Naive thymus-derived CD4-positive, alpha-beta T cell (primary cell): ENCODE data around the gene AMIGO2. TPM values are rescaled to one million over a fixed set of nuclear protein-coding genes. Genes with fewer than 3 reads are reported as not detected.
A peak's percentile ranks its signal among the peaks of the same experiment; 100 is the strongest.

Experiments used
- ATAC-seq: fragments of 150-1000 bp; cut with Tn5 transposase; 2 replicates; pipeline ENCODE4 v1.10.0; 2021; ENCODE audit warnings: mild to moderate bottlenecking, moderate library complexity
- CTCF ChIA-PET: fragments of 350-600 bp; sonication (Branson Sonifier 250); formaldehyde crosslinking; loops from one replicate; lab custom pipeline; 2021; ENCODE audit warnings: antibody characterized with exemption; lab: Charles Lee
- POLR2A ChIA-PET: fragments of 350-600 bp; sonication (Branson Sonifier 250); formaldehyde crosslinking; loops from one replicate; lab custom pipeline; 2021; ENCODE audit warnings: antibody characterized with exemption, inconsistent platforms; lab: Charles Lee
- DNase-seq, 9 donors: peaks; one replicate each; pipeline versions ENCODE4 v3.0.0 to v3.0.0-alpha.2; 2020 to 2022; ENCODE audit warnings: mixed read lengths in 1 of 9
- H3K27ac ChIP-seq: one replicate; pipeline ENCODE4 v1.7.0; 2013; ENCODE audit warnings: mild to moderate bottlenecking, low read depth, low read length, moderate library complexity
- H3K27me3 ChIP-seq, 2 donors: one replicate each; pipeline ENCODE4 v1.7.0; 2013; ENCODE audit warnings: low read length in 2 of 2, mild to moderate bottlenecking in 2 of 2, moderate library complexity in 2 of 2; ENCODE audit not compliant: control insufficient read depth in 2 of 2, insufficient read depth in 2 of 2
- H3K36me3 ChIP-seq, 3 experiments: 1 replicate in 2 of 3; 2 replicates in 1 of 3; pipeline ENCODE4 v1.7.0; 2013; ENCODE audit warnings: low read length in 3 of 3, mild to moderate bottlenecking in 3 of 3, moderate library complexity in 1 of 3; ENCODE audit not compliant: insufficient read depth in 3 of 3, control insufficient read depth in 2 of 3
- H3K4me1 ChIP-seq, 2 donors: one replicate each; pipeline ENCODE4 v1.7.0; 2013; ENCODE audit warnings: low read length in 2 of 2, mild to moderate bottlenecking in 2 of 2, moderate library complexity in 1 of 2; ENCODE audit not compliant: control insufficient read depth in 2 of 2, insufficient read depth in 2 of 2
- H3K4me3 ChIP-seq: 2 replicates; pipeline ENCODE4 v1.7.0; 2013; ENCODE audit warnings: mild to moderate bottlenecking, low read length
- H3K9me3 ChIP-seq, 3 experiments: 1 replicate in 2 of 3; 2 replicates in 1 of 3; pipeline ENCODE4 v1.7.0; 2013; ENCODE audit warnings: low read length in 3 of 3; ENCODE audit not compliant: control insufficient read depth in 2 of 3
- H3K27ac Mint-ChIP-seq, 9 donors: one replicate each; pipeline ENCODE4 v1.8.0; 2020 to 2022; ENCODE audit warnings: mixed read lengths in 9 of 9, mild to moderate bottlenecking in 8 of 9, moderate library complexity in 5 of 9, inconsistent platforms in 2 of 9
- H3K27me3 Mint-ChIP-seq, 5 donors: one replicate each; pipeline ENCODE4 v1.8.0; 2021 to 2022; ENCODE audit warnings: mixed read lengths in 5 of 5, mild to moderate bottlenecking in 1 of 5
- H3K36me3 Mint-ChIP-seq, 5 donors: one replicate each; pipeline ENCODE4 v1.8.0; 2020 to 2022; ENCODE audit warnings: mixed read lengths in 5 of 5, mild to moderate bottlenecking in 3 of 5, inconsistent platforms in 1 of 5
- H3K4me1 Mint-ChIP-seq, 7 donors: one replicate each; pipeline ENCODE4 v1.8.0; 2020 to 2022; ENCODE audit warnings: mixed read lengths in 7 of 7, mild to moderate bottlenecking in 3 of 7, inconsistent platforms in 1 of 7
- H3K4me3 Mint-ChIP-seq, 10 donors: one replicate each; pipeline ENCODE4 v1.8.0; 2020 to 2022; ENCODE audit warnings: mild to moderate bottlenecking in 10 of 10, mixed read lengths in 10 of 10, moderate library complexity in 6 of 10, inconsistent platforms in 2 of 10
- H3K9me3 Mint-ChIP-seq, 11 donors: one replicate each; pipeline ENCODE4 v1.8.0; 2020 to 2022; ENCODE audit warnings: mixed read lengths in 11 of 11, mild to moderate bottlenecking in 4 of 11, inconsistent platforms in 1 of 11, moderate library complexity in 1 of 11
- intact Hi-C, 2 donors: fragments of 100-400 bp; cut with micrococcal nuclease; formaldehyde crosslinking; loops; one replicate each; pipeline ENCODE4 v1.15.1; 2023
- polyA plus RNA-seq, 2 donors: library from polyadenylated mRNA; unstranded; fragments of 300-500 nt; fragmentation: Illumina TruSeq; gene quantifications; one replicate each; pipeline ENCODE4 v1.2.3, GENCODE V29; 2021
- total RNA-seq, 6 experiments: library from RNA in 5 of 6; stranded (reverse) in 5 of 6; gene quantifications; 1 replicate in 5 of 6; 2 replicates in 1 of 6; pipeline ENCODE4 v1.2.3 and lab custom pipeline; 2021 to 2026

AMIGO2 gene
- total and polyA plus RNA-seq, 7 experiments from 2014 or later, result 6.8 to 30.4 (median 13.4) TPM

DNA sequence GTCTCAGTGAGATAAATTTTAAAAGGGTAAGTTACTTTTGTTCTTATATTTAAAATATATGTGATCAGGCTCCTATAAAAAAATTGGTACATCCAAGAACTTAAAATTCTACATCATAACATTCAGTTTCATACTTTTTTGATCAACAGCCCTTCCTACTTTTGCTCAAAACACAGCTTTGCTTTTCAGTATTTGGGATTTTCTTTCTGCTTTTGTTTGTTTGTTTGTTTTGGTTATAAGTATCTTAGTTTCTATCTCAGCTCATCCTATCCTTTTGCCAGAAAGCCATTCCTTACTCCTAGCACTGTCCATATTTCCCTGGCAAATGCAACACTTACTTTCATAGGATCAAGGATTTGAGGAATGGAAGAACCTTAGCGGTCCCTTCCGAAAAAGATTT is 5.0 kb downstream of the AMIGO2 start:
- H3K27me3 ChIP-seq, result no peaks in the 10 kb centered on the region
- CTCF ChIA-PET, result interaction anchor here (1.0 kb wide), 2 partner anchors 69 to 232 kb away, joined by 3 to 4 read pairs; no protein-coding TSS in a partner anchor
- ATAC-seq (no peak), DNase-seq (no peak)
- POLR2A ChIA-PET, result interaction anchor here (0.7 to 1.6 kb wide), 3 partner anchors 44 to 171 kb away, joined by 3 to 4 read pairs (median 3); no protein-coding TSS in a partner anchor
- peaks cover 0 to 13% (median 4%) of the 10 kb centered on the region in 5 donors for H3K36me3 Mint-ChIP-seq
- no peak overlapping the region for H3K4me3 Mint-ChIP-seq
- H3K36me3 ChIP-seq, result no peaks in the 10 kb centered on the region
- H3K27ac Mint-ChIP-seq, result no peak overlapping the region
- no peak overlapping the region for H3K4me3 ChIP-seq
- peaks cover 17 to 45% (median 40%) of the 10 kb centered on the region in 7 donors for H3K4me1 Mint-ChIP-seq
- H3K9me3 ChIP-seq, result no peaks in the 10 kb centered on the region
- H3K27ac ChIP-seq, result no peak overlapping the region
- peaks cover 16 to 22% of the 10 kb centered on the region in 2 donors for H3K4me1 ChIP-seq
- no peaks in the 10 kb centered on the region for H3K9me3 Mint-ChIP-seq
- no peaks in the 10 kb centered on the region for H3K27me3 Mint-ChIP-seq
- intact Hi-C loops, result no loop called here

DNA sequence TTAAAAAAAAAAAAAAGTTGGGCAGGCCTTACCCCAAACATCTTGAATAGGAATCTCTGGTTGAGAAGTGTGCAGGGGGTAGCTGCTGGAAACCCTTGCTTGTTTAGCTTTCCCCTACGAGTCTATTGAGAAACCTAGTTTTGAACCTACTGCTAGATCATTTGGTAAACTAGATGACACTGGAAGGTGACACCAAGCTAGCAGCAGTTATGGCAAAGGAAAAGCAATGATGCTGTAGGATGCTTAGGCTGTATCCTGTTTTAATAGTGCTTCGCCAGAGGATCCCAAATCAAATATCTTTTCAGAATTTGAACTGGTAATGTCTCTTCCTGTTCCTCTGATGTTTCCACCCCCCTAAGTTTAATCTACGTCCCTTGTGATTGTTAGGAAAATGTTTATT is 5.8 kb downstream of the AMIGO2 start:
- H3K27me3 Mint-ChIP-seq, result no peaks in the 10 kb centered on the region
- H3K9me3 Mint-ChIP-seq, result no peaks in the 10 kb centered on the region
- peaks cover 0 to 13% (median under 1%) of the 10 kb centered on the region in 5 donors for H3K36me3 Mint-ChIP-seq
- H3K27ac Mint-ChIP-seq, result peak overlapping the region in 1 of 9 donors; percentile 21
- no peak for ATAC-seq
- ChIA-PET CTCF (interaction anchor here (0.6 to 1.0 kb wide), 4 partner anchors 69 to 1238 kb away, joined by 3 to 4 read pairs (median 3); no protein-coding TSS in a partner anchor), POLR2A (interaction anchor here (1.1 kb wide), 1 partner anchor 45 kb away, joined by 3 read pairs; no protein-coding TSS in a partner anchor)
- Histone ChIP-seq H3K4me3 (no peak overlapping the region), H3K36me3 (no peaks in the 10 kb centered on the region), H3K4me1 (peaks cover 15 to 22% of the 10 kb centered on the region in 2 donors), H3K9me3 (no peaks in the 10 kb centered on the region), H3K27ac (no peak overlapping the region), H3K27me3 (no peaks in the 10 kb centered on the region)
- intact Hi-C loops, result no loop called here
- DNase-seq, result no peak
- H3K4me1 Mint-ChIP-seq, result peaks cover 14 to 41% (median 34%) of the 10 kb centered on the region in 7 donors
- H3K4me3 Mint-ChIP-seq, result no peak overlapping the region

- Histone ChIP-seq H3K36me3 (no peaks in the 10 kb centered on the region), H3K4me3 (no peak overlapping the region), H3K27ac (no peak overlapping the region), H3K4me1 (no peaks in the 10 kb centered on the region), H3K9me3 (no peaks in the 10 kb centered on the region), H3K27me3 (no peaks in the 10 kb centered on the region)
- Mint-ChIP-seq H3K9me3 (peaks cover 0 to 2% (median 0%) of the 10 kb centered on the region in 11 donors), H3K27ac (peak overlapping the region in 2 of 9 donors; percentile 34 to 41), H3K27me3 (no peaks in the 10 kb centered on the region), H3K4me1 (peaks cover 4 to 17% (median 11%) of the 10 kb centered on the region in 7 donors), H3K36me3 (peaks cover 0 to 4% (median 0%) of the 10 kb centered on the region in 5 donors), H3K4me3 (no peak overlapping the region)
- ChIA-PET CTCF (interaction anchor here (0.6 to 3.1 kb wide), 8 partner anchors 8 to 236 kb away, joined by 3 to 11 read pairs (median 3); partner anchors contain the start of genes AMIGO2 and PCED1B), POLR2A (interaction anchor here (0.6 to 5.5 kb wide), 7 partner anchors 8 to 635 kb away, joined by 3 to 29 read pairs (median 3); partner anchors contain the start of genes AMIGO2, PCED1B and RPAP3)
- peak in 2 of 9 donors; percentile 16 to 33 for DNase-seq
- intact Hi-C loops, result no loop called here
- ATAC-seq, result peak; percentile 51
Observed at GRCh38 chr12:47071241-47071852, 8.4 kb downstream of the AMIGO2 start.

DNA sequence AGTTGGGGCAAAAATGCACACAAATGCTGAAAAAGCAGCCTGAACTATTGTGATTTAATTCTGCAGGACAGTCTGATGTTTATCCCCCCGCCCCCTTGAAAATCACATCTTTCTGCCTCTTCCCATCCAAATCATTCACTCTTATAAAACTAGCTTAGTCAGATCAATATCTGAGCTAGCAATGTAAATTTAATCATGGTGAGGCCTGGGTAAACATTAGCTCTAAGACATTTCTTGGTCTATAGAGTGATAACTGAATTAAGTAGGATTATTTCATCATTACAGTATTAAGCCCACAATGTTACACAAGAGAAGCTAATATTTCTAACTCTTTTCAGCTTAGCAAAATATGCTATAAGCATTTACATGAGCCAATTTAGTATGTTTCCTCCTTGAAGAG is 9.4 kb downstream of the AMIGO2 start:
- Histone ChIP-seq H3K4me1 (no peaks in the 10 kb centered on the region), H3K4me3 (no peak overlapping the region), H3K27ac (no peak overlapping the region), H3K9me3 (no peaks in the 10 kb centered on the region), H3K36me3 (no peaks in the 10 kb centered on the region), H3K27me3 (no peaks in the 10 kb centered on the region)
- Mint-ChIP-seq H3K4me3 (no peak overlapping the region), H3K4me1 (peaks cover 0 to 11% (median 1%) of the 10 kb centered on the region in 7 donors), H3K27ac (peak overlapping the region in 2 of 9 donors; percentile 41 to 70), H3K27me3 (no peaks in the 10 kb centered on the region), H3K9me3 (peaks cover 0 to 2% (median 0%) of the 10 kb centered on the region in 11 donors), H3K36me3 (no peaks in the 10 kb centered on the region)
- intact Hi-C loops, result no loop called here
- ChIA-PET POLR2A (interaction anchor here (0.7 to 5.5 kb wide), 4 partner anchors 9 to 237 kb away, joined by 3 to 29 read pairs (median 4); partner anchors contain the start of genes AMIGO2 and PCED1B), CTCF (interaction anchor here (0.6 to 3.1 kb wide), 8 partner anchors 9 to 766 kb away, joined by 3 to 11 read pairs (median 4); partner anchors contain the start of genes AMIGO2 and PCED1B)
- no peak for ATAC-seq
- DNase-seq, result no peak

DNA sequence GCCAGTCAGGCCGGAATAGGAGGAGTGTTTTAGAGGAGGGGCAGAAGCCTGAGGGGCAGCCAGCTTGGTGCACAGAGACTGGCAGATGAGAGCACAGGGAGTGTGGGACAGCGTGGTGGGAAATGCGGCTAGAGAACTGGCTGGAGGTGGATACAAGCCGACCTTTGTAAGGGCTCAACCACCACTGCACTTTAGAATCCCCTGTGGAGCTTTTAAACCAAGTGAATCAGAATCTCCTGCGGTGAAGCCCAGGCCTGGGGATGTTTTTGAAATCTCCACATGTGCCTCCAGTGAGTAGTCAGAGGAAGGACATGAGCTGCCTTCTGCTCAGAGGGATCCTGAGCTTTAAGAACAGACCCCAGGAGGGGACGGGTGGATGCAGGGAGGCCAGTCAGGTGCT is 11.2 kb downstream of the AMIGO2 start:
- H3K9me3 ChIP-seq, result no peaks in the 10 kb centered on the region
- Mint-ChIP-seq H3K4me1 (peaks cover 0 to 8% (median 0%) of the 10 kb centered on the region in 7 donors), H3K36me3 (no peaks in the 10 kb centered on the region), H3K9me3 (peaks cover 0 to 2% (median 0%) of the 10 kb centered on the region in 11 donors), H3K27me3 (no peaks in the 10 kb centered on the region), H3K27ac (peak overlapping the region in 1 of 9 donors; percentile 55), H3K4me3 (no peak overlapping the region)
- POLR2A ChIA-PET, result interaction anchor here (5.5 kb wide), 1 partner anchor 11 kb away, joined by 29 read pairs; the partner anchor contains the start of genes AMIGO2 and PCED1B
- H3K4me3 ChIP-seq, result no peak overlapping the region
- H3K36me3 ChIP-seq, result no peaks in the 10 kb centered on the region
- H3K27ac ChIP-seq, result no peak overlapping the region
- DNase-seq (no peak), ATAC-seq (no peak)
- H3K27me3 ChIP-seq, result no peaks in the 10 kb centered on the region
- CTCF ChIA-PET, result no interaction called here
- no peaks in the 10 kb centered on the region for H3K4me1 ChIP-seq
- intact Hi-C loops, result no loop called here

DNA sequence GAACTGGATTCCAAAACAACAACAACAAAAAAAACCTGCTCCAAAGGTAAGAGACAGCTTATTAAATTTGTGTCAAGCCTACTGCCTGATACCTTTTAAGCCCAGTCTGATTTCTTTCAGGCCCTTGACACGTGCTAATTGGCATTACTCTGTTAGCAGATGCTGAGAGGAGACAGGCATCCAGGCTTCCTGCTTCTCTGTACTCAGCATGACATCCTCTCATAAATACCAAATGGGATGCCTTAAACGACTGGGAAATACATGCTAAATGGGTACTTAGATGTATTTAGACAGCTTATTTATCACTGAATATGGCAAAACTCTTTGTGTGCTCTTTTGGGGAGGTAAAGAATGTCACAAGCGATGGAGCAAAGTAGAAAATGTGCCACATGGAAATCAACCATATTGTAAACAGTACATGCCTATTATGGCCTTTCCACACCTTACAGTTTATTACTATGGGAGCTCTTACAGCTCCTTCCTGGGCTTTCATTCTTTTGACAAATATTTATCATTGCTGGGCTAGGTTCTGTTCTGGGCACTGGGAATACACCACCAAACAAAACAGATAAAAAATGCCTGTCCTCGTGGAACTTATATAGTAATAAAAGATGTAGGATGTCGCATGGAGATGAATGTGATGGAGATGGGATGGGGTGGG is 11.9 kb downstream of the AMIGO2 start:
- Mint-ChIP-seq H3K27ac (peak overlapping the region in 1 of 9 donors; percentile 55), H3K4me1 (peaks cover 0 to 8% (median 0%) of the 10 kb centered on the region in 7 donors), H3K9me3 (peaks cover 0 to 2% (median 0%) of the 10 kb centered on the region in 11 donors), H3K36me3 (no peaks in the 10 kb centered on the region), H3K27me3 (no peaks in the 10 kb centered on the region), H3K4me3 (no peak overlapping the region)
- no peaks in the 10 kb centered on the region for H3K9me3 ChIP-seq
- H3K4me3 ChIP-seq, result no peak overlapping the region
- no peak for ATAC-seq
- H3K27ac ChIP-seq, result no peak overlapping the region
- ChIA-PET POLR2A (interaction anchor here (5.5 kb wide), 1 partner anchor 11 kb away, joined by 29 read pairs; the partner anchor contains the start of genes AMIGO2 and PCED1B), CTCF (no interaction called here)
- no peaks in the 10 kb centered on the region for H3K27me3 ChIP-seq
- no peaks in the 10 kb centered on the region for H3K4me1 ChIP-seq
- intact Hi-C loops, result no loop called here
- no peak for DNase-seq
- no peaks in the 10 kb centered on the region for H3K36me3 ChIP-seq
